ENCODE data around the gene HAO2.
"Not testable (repeated sequence)": the region's sequence is repeated elsewhere in the genome, so short reads cannot be mapped to it uniquely, and the experiment has no call there.

HAO2 gene

DNA sequence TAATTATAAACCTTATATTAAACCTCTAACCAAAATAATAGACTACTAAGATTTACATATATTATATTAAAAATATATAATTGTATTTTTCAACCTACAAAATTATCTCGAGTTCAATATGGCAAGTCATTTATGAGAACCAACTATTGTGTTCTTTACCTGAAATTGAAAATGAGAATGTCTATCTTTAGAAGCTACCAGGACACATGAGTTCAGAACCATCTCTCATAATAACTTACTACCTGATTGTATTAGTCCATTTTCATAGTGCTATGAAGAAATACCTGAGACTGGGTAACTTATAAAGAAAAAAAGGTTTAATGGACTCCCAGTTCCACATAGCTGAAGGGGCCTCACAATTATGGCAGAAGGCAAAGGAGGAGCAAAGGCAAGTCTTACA lies 6.8 kb downstream of the HAO2 start:
- Histone ChIP-seq H3K4me1 (ENCODE audit: insufficient read depth, low read length) (no peaks in the 10 kb centered on the region), H3K4me3 (ENCODE audit: low read length) (no peak overlapping the region), H3K9me3 (ENCODE audit: low read length) (peaks cover 2% of the 10 kb centered on the region), H3K27me3 (ENCODE audit: insufficient read depth, low read length) (peaks cover 8% of the 10 kb centered on the region), H2AFZ (ENCODE audit: low read depth, low read length) (no peak overlapping the region), H3K36me3 (ENCODE audit: insufficient read depth, low read length) (no peaks in the 10 kb centered on the region)

DNA sequence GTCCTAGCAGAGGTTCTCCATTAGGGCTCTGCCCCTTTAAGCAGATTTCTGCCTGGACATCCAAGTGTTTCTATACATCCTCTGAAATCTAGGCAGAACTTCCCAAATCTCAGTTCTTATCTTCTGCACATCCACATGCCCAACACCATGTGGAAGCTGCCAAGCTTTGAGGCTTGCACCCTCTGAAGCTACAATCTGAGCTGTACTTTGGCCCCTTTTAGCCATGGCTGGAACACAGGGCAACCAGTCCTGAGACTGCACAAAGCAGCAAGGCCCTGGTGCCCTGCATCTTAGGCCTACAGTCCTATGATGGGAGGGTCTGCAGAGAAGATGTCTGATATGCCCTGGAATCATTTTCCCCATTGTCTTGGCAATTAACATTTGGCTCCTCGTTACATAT lies 8.0 kb downstream of the HAO2 start:
- H3K4me1 ChIP-seq (ENCODE audit: insufficient read depth, low read length) = no peaks in the 10 kb centered on the region
- H3K36me3 ChIP-seq (ENCODE audit: insufficient read depth, low read length) = no peaks in the 10 kb centered on the region
- H3K4me3 ChIP-seq (ENCODE audit: low read length) = no peak overlapping the region
- no peak overlapping the region for H2AFZ ChIP-seq (ENCODE audit: low read depth, low read length)
- peaks cover 2% of the 10 kb centered on the region for H3K9me3 ChIP-seq (ENCODE audit: low read length)
- peaks cover 8% of the 10 kb centered on the region for H3K27me3 ChIP-seq (ENCODE audit: insufficient read depth, low read length)

DNA sequence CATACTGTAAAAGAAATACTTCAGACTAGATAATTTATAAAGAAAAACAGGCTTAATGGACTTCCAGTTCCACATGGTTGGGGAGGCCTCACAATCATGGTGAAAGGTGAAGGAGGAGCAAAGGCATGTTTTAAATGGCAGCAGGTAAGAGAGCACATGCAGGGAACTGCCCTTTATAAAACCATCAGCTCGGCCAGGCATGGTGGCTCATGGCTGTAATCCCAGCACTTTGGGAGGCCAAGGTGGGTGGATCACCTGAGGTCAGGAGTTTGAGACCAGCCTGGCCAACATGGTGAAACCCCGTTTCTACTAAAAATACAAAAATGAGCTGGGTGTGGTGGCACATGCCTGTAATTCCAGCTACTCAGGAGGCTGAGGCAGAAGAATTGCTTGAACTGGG lies 9.0 kb downstream of the HAO2 start:
- not testable (repeated sequence) for H3K4me1 ChIP-seq (ENCODE audit: insufficient read depth, low read length); H3K4me3 ChIP-seq (ENCODE audit: low read length); H2AFZ ChIP-seq (ENCODE audit: low read depth, low read length); H3K36me3 ChIP-seq (ENCODE audit: insufficient read depth, low read length); H3K9me3 ChIP-seq (ENCODE audit: low read length); H3K27me3 ChIP-seq (ENCODE audit: insufficient read depth, low read length)

DNA sequence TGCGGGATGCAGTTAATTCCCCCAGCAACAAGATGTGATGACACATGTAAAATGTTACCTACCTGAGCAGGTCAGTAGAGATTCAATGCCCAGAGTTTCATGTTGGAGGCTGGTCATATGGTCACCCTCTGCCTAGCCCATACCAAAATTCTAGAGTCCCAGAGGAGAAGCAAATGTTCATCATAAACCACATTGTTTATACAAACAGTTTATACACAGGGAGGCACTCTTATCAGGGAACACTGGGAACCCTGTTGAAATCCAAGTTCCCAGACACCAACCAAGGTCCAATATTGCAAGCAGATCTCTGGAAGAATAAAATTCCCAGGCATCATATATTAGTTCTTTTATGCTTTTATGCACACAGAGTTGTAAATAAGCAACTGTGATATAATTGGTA lies 10.5 kb downstream of the HAO2 start:
- peaks cover 2% of the 10 kb centered on the region for H3K9me3 ChIP-seq (ENCODE audit: low read length)
- no peaks in the 10 kb centered on the region for H3K36me3 ChIP-seq (ENCODE audit: insufficient read depth, low read length)
- no peak overlapping the region for H3K4me3 ChIP-seq (ENCODE audit: low read length)
- no peaks in the 10 kb centered on the region for H3K4me1 ChIP-seq (ENCODE audit: insufficient read depth, low read length)
- H3K27me3 ChIP-seq (ENCODE audit: insufficient read depth, low read length) = peaks cover 6% of the 10 kb centered on the region
- H2AFZ ChIP-seq (ENCODE audit: low read depth, low read length) = no peak overlapping the region

DNA sequence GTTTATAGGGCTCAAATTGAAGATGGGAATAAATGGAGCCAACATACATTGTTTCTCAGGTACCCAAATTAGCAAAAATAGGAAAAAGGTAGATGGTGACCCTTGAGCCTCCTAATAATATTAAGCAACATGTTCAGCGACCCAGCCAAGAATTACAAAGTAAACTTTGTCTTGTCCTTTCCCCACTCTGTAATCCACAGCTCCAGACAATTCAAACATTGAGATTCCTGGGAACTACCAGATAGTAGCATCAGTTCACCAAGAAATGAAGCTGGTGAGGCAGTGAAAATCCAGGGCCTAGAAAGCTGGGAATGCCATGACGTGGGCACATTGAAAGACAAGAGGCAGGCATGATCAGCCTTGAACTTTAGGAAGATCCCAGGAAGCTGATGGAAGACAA lies 11.7 kb downstream of the HAO2 start:
- Histone ChIP-seq H3K9me3 (ENCODE audit: low read length) (peaks cover 2% of the 10 kb centered on the region), H3K4me1 (ENCODE audit: insufficient read depth, low read length) (no peaks in the 10 kb centered on the region), H3K4me3 (ENCODE audit: low read length) (no peak overlapping the region), H2AFZ (ENCODE audit: low read depth, low read length) (no peak overlapping the region), H3K36me3 (ENCODE audit: insufficient read depth, low read length) (no peaks in the 10 kb centered on the region), H3K27me3 (ENCODE audit: insufficient read depth, low read length) (peaks cover 3% of the 10 kb centered on the region)

DNA sequence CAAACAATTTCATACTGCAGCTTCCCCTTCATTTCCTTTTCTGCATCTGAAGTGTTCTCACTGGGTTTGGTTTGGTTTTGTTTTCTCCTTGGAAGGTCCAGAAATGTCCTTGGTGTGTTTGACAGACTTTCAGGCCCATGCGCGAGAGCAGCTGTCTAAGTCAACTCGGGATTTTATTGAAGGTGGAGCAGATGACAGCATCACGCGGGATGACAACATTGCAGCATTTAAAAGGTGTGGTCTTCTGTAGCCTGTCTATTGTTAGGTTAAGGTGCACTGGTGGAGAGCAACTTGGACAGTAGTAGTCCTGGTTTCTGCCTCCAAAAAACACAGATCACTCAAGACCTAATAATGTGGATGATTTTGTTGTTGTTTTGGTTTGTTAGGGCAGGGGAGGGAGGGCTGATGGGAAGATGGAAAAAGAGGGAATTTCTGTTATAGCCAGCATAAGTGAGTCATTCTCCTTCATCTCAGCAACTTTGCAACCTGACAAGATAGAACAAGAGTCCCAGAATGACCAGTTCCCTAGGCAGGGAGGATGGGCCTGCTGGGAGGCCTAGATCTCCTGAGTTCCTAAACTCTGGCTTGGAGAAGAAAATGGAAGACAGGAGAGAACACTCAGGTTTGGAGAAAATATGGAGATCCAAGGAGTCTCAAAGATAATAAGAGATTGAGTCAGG lies 12.5 kb downstream of the HAO2 start:
- Histone ChIP-seq H3K27me3 (ENCODE audit: insufficient read depth, low read length) (peaks cover 3% of the 10 kb centered on the region), H3K9me3 (ENCODE audit: low read length) (peaks cover 2% of the 10 kb centered on the region), H2AFZ (ENCODE audit: low read depth, low read length) (no peak overlapping the region), H3K4me1 (ENCODE audit: insufficient read depth, low read length) (no peaks in the 10 kb centered on the region), H3K4me3 (ENCODE audit: low read length) (no peak overlapping the region), H3K36me3 (ENCODE audit: insufficient read depth, low read length) (no peaks in the 10 kb centered on the region)

DNA sequence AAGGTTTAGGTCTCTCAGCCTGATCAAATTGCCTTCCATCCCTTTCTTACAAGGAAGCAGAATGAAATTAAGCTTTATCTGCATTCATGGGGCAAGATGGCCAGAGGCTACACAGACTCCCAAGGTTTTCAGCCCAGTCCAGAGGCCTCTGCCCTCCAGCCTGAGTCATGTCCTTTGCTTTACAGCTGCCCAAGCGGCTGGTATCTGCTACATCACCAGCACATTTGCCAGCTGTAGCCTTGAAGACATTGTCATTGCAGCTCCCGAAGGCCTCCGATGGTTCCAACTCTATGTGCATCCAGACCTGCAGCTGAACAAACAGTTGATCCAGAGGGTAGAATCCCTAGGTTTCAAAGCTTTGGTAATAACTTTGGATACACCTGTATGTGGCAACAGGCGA lies 16.0 kb downstream of the HAO2 start:
- H2AFZ ChIP-seq (ENCODE audit: low read depth, low read length) = no peak overlapping the region
- peaks cover 2% of the 10 kb centered on the region for H3K27me3 ChIP-seq (ENCODE audit: insufficient read depth, low read length)
- H3K4me1 ChIP-seq (ENCODE audit: insufficient read depth, low read length) = no peaks in the 10 kb centered on the region
- no peaks in the 10 kb centered on the region for H3K9me3 ChIP-seq (ENCODE audit: low read length)
- no peak overlapping the region for H3K4me3 ChIP-seq (ENCODE audit: low read length)
- H3K36me3 ChIP-seq (ENCODE audit: insufficient read depth, low read length) = no peaks in the 10 kb centered on the region

DNA sequence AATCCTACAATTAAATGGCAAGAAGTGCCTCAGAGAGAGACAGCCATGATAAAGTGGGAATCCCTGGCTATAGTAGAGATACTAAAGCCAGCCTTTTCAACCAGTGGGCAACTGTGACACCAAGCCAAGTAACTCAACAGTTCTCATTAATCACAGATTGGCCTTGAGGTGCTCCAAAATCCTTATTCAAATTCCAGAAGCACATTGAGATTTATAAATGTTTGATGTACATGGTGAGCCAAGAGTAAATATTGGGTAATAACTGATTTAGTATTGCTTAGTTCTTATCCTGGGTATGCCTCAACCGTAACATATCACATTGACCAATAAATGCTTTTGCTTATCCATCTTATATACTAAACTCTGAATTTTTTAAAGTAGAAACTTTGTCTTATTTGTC lies 17.1 kb downstream of the HAO2 start:
- no peaks in the 10 kb centered on the region for H3K9me3 ChIP-seq (ENCODE audit: low read length)
- H3K4me3 ChIP-seq (ENCODE audit: low read length) = no peak overlapping the region
- H3K4me1 ChIP-seq (ENCODE audit: insufficient read depth, low read length) = no peaks in the 10 kb centered on the region
- H3K36me3 ChIP-seq (ENCODE audit: insufficient read depth, low read length) = no peaks in the 10 kb centered on the region
- no peaks in the 10 kb centered on the region for H3K27me3 ChIP-seq (ENCODE audit: insufficient read depth, low read length)
- H2AFZ ChIP-seq (ENCODE audit: low read depth, low read length) = no peak overlapping the region

DNA sequence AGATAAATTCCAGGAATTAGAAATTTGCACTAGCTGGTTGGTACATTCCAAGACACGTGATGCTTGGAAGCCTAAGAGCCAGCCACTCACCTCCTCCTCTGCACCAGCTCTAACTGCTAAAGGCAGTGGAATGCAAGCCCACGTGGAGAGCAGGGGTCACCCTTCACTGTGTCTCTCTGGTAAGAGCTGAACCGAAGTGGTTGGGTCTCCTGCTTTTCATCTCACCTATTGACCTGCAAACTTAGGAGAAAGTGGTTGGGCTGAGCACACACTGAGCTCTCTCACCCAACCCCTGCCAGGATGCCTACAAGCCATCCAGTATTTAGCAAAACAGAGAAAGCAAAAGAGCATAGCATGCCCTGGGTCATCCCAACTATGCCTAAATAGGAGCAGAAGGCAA lies 19.3 kb downstream of the HAO2 start:
- Histone ChIP-seq H3K9me3 (ENCODE audit: low read length) (no peaks in the 10 kb centered on the region), H3K27me3 (ENCODE audit: insufficient read depth, low read length) (no peaks in the 10 kb centered on the region), H3K36me3 (ENCODE audit: insufficient read depth, low read length) (no peaks in the 10 kb centered on the region), H2AFZ (ENCODE audit: low read depth, low read length) (no peak overlapping the region), H3K4me3 (ENCODE audit: low read length) (no peak overlapping the region), H3K4me1 (ENCODE audit: insufficient read depth, low read length) (no peaks in the 10 kb centered on the region)

DNA sequence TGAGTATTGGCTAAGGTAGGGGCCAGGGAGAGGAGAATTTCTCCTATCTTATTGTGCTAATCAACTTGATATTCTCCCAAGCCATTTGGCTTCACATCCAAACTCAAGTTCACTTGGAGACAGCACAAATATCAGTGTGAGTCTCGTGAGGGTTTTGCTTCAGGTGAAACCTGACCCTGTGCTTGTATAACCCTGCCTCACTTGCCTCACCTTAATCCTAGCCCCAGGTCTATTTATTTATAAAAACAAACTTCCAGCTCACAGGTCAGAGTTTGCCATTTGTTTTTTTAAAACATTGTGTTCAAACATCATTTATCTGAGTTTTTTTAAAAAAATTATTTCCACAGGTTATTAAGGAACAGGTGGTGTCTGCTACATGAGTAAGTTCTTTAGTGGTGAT lies 19.9 kb downstream of the HAO2 start:
- Histone ChIP-seq H3K27me3 (ENCODE audit: insufficient read depth, low read length) (no peaks in the 10 kb centered on the region), H3K36me3 (ENCODE audit: insufficient read depth, low read length) (no peaks in the 10 kb centered on the region), H3K4me1 (ENCODE audit: insufficient read depth, low read length) (no peaks in the 10 kb centered on the region), H3K9me3 (ENCODE audit: low read length) (no peaks in the 10 kb centered on the region), H3K4me3 (ENCODE audit: low read length) (no peak overlapping the region), H2AFZ (ENCODE audit: low read depth, low read length) (no peak overlapping the region)

DNA sequence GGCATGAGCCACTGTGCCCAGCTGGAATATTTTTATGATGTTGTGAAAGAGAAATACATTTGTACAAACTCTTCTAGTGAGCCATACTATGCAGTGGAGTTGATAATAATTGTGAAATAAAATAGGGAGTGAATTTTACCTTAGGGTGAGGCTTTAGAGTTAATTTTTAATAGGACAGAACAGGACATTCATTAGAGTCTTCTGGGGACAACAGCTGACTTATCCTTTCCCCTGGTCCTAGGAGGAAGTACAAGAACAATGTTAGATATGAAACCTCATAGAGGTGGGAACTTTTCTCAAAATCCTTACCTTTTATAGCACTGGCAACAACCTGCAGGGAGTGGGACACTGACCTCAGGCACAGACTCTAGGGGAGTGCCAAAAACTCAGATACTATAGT lies 21.9 kb downstream of the HAO2 start:
- Histone ChIP-seq H3K4me1 (ENCODE audit: insufficient read depth, low read length) (no peaks in the 10 kb centered on the region), H3K9me3 (ENCODE audit: low read length) (no peaks in the 10 kb centered on the region), H3K27me3 (ENCODE audit: insufficient read depth, low read length) (no peaks in the 10 kb centered on the region), H2AFZ (ENCODE audit: low read depth, low read length) (no peak overlapping the region), H3K4me3 (ENCODE audit: low read length) (no peak overlapping the region), H3K36me3 (ENCODE audit: insufficient read depth, low read length) (no peaks in the 10 kb centered on the region)

DNA sequence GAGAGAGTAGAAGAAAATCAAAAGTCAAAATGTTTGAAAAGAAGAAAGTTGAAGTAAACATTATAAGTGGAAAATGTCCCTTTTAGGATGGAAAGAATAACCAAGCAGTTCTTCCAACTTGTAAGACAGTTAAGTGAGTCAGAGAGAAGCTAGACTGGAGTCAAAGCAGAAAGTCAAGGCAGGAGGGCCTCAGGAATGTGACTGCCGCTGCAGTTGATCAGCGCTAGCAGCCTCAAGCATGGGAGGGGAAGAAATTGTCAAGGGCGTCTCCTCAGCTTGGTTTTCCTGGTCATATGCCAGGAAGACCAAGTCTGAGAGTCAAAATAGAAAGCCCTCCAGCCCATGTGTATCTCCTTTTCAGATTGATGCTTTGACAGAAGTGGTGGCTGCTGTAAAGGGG lies 23.2 kb downstream of the HAO2 start:
- Histone ChIP-seq H3K36me3 (ENCODE audit: insufficient read depth, low read length) (no peaks in the 10 kb centered on the region), H3K4me1 (ENCODE audit: insufficient read depth, low read length) (no peaks in the 10 kb centered on the region), H2AFZ (ENCODE audit: low read depth, low read length) (no peak overlapping the region), H3K4me3 (ENCODE audit: low read length) (no peak overlapping the region), H3K9me3 (ENCODE audit: low read length) (no peaks in the 10 kb centered on the region), H3K27me3 (ENCODE audit: insufficient read depth, low read length) (no peaks in the 10 kb centered on the region)

DNA sequence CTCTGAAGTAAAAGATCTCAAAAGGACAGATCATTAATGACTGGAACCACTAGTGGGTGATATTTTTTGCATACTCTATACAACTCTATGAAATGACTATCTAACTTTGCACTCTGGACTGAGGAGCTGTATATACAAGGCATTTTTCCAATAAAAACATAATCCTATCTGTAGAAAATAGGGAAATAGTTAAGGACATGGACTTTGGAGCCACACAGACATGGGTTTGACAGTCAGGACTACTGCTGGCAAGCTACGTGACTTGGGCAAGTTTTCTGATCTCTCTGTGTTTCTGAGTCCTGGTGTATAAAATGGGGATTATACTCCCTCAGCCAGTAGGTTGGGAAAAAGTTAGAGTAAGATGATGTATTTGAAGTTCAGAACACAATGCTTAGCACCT lies 25.5 kb downstream of the HAO2 start:
- no peaks in the 10 kb centered on the region for H3K36me3 ChIP-seq (ENCODE audit: insufficient read depth, low read length)
- no peaks in the 10 kb centered on the region for H3K4me1 ChIP-seq (ENCODE audit: insufficient read depth, low read length)
- H3K9me3 ChIP-seq (ENCODE audit: low read length) = no peaks in the 10 kb centered on the region
- H3K4me3 ChIP-seq (ENCODE audit: low read length) = no peak overlapping the region
- no peaks in the 10 kb centered on the region for H3K27me3 ChIP-seq (ENCODE audit: insufficient read depth, low read length)
- no peak overlapping the region for H2AFZ ChIP-seq (ENCODE audit: low read depth, low read length)

DNA sequence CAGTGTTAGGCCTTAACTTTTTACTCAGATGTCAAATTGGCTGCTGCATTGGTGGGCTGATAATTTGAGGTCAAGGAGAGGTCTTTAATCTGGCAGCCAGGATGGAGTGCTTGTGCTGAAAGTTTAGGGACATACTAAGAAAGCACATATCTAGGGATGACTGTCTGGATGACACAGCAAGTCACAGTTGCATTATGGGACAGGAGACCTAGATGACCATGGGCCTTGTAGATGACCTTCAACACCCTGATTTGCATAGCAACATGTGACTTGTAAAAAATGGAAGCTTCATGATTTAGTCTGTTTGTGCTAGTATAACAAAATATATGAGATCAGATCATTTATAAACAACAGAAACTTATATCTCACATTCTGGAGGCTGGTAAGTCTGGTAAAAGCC lies 28.4 kb downstream of the HAO2 start:
- H3K36me3 ChIP-seq (ENCODE audit: insufficient read depth, low read length) = no peaks in the 10 kb centered on the region

More for the DNA sequence above, 28.4 kb downstream of the HAO2 start:
- Histone ChIP-seq H3K9me3 (ENCODE audit: low read length) (no peaks in the 10 kb centered on the region), H3K4me3 (ENCODE audit: low read length) (no peak overlapping the region), H2AFZ (ENCODE audit: low read depth, low read length) (no peak overlapping the region), H3K4me1 (ENCODE audit: insufficient read depth, low read length) (no peaks in the 10 kb centered on the region), H3K27me3 (ENCODE audit: insufficient read depth, low read length) (no peaks in the 10 kb centered on the region)

Data from neuron (in vitro differentiated cells).